ENCODE measurements around the gene RTN4RL2.

- TF ChIP-seq POLR2A (IDR thresholded peaks at IDR 0.05; ENCODE audit: low read depth, low read length), result no peak
- TF ChIP-seq MYC (IDR thresholded peaks at IDR 0.05; ENCODE audit: low read depth, low read length), result no peak
- TF ChIP-seq CTCF (IDR thresholded peaks at IDR 0.05; ENCODE audit: extremely low read depth in 1 of 2, insufficient read depth in 1 of 2, low read depth in 1 of 2, low read length in 2 of 2), result no peak
These were observed 726 bp downstream of the RTN4RL2 start for GRCh38 chr11:57460758-57461749.

All from endothelial cell of umbilical vein (primary cell).